Fibroblast of lung (primary cell): Measurements from ENCODE around the gene FBXO39. TPM values are rescaled to one million over a fixed set of nuclear protein-coding genes. Genes with fewer than 3 reads are reported as not detected.
"Not testable (repeated sequence)": the region's sequence is repeated elsewhere in the genome, so short reads cannot be mapped to it uniquely, and the experiment has no call there.

Experiments
- DNase-seq, 2 donors: peaks; one replicate each; pipeline versions ENCODE4 v3.0.0 to v3.0.0-alpha.2; 2010; ENCODE audit warnings: low read depth in 2 of 2
- H2AFZ ChIP-seq: 2 replicates; pipeline ENCODE4 v1.5.1; 2012; ENCODE audit warnings: low read length, control low read depth, inconsistent platforms
- H3K27ac ChIP-seq: 2 replicates; pipeline ENCODE4 v1.5.1; 2011; ENCODE audit warnings: low read length, control low read depth; ENCODE audit not compliant: insufficient read depth
- H3K27me3 ChIP-seq: 2 replicates; pipeline ENCODE4 v1.5.1; 2011; ENCODE audit warnings: mild to moderate bottlenecking, low read length; ENCODE audit not compliant: control insufficient read depth, insufficient read depth
- H3K36me3 ChIP-seq: 2 replicates; pipeline ENCODE4 v1.5.1; 2011; ENCODE audit warnings: low read length; ENCODE audit not compliant: control insufficient read depth, insufficient read depth
- H3K4me1 ChIP-seq: 2 replicates; pipeline ENCODE4 v1.5.1; 2011; ENCODE audit warnings: low read length; ENCODE audit not compliant: control insufficient read depth, insufficient read depth; ENCODE audit errors: extremely low read depth
- H3K4me2 ChIP-seq: 2 replicates; pipeline ENCODE4 v1.5.1; 2011; ENCODE audit warnings: low read length, control low read depth; ENCODE audit not compliant: insufficient read depth; ENCODE audit errors: extremely low read depth
- H3K4me3 ChIP-seq, 4 experiments: fragments of 200-600 bp in 1 of 4; sonication (generic) in 1 of 4; replicated peaks in 1 of 4; 2 replicates each; pipeline ENCODE4 v1.5.1; 2011 to 2016; ENCODE audit warnings: low read length in 4 of 4, low read depth in 3 of 4, mild to moderate bottlenecking in 3 of 4, control low read depth in 2 of 4, inconsistent platforms in 1 of 4, mixed read lengths in 1 of 4; ENCODE audit not compliant: insufficient read depth in 1 of 4; ENCODE audit errors: control extremely low read depth in 1 of 4
- H3K79me2 ChIP-seq: 2 replicates; pipeline ENCODE4 v1.5.1; 2012; ENCODE audit warnings: mild to moderate bottlenecking, low read length, inconsistent platforms; ENCODE audit not compliant: control insufficient read depth, insufficient read depth
- H3K9ac ChIP-seq: 2 replicates; pipeline ENCODE4 v1.5.1; 2011; ENCODE audit warnings: mild to moderate bottlenecking, low read length, control low read depth; ENCODE audit not compliant: insufficient read depth
- H3K9me3 ChIP-seq: 2 replicates; pipeline ENCODE4 v1.5.1; 2012; ENCODE audit warnings: low read depth, low read length; ENCODE audit not compliant: control insufficient read depth, insufficient read depth
- H4K20me1 ChIP-seq: 2 replicates; pipeline ENCODE4 v1.5.1; 2011; ENCODE audit warnings: low read length; ENCODE audit not compliant: control insufficient read depth, insufficient read depth; ENCODE audit errors: extremely low read depth
- CTCF ChIP-seq, 2 donors: IDR thresholded peaks in 1 of 2; conservative IDR thresholded peaks in 1 of 2; 1 replicate in 1 of 2; 2 replicates in 1 of 2; pipeline ENCODE4 v1.5.1; 2011 to 2012; ENCODE audit warnings: low read length in 2 of 2, control low read depth in 1 of 2, inconsistent platforms in 1 of 2, low read depth in 1 of 2, mild to moderate bottlenecking in 1 of 2
- EZH2 ChIP-seq: IDR thresholded peaks from 2 replicates; pipeline ENCODE4 v1.5.1; 2012; ENCODE audit warnings: low read length, control low read depth, mild to moderate bottlenecking; ENCODE audit errors: missing control alignments
- polyA plus RNA-seq, 2 donors: library from polyadenylated mRNA; depleted of rRNA in 1 of 2; stranded (reverse) in 1 of 2; unstranded in 1 of 2; fragments of >200 nt; gene quantifications; 2 replicates each; pipeline ENCODE4 v1.2.1, GENCODE V29; 2011 to 2012; ENCODE audit warnings: missing spikeins in 1 of 2
- total RNA-seq: library from RNA; depleted of rRNA; stranded (reverse); fragments of >200 nt; gene quantifications from 2 replicates; pipeline ENCODE4 v1.2.1, GENCODE V29; 2014

FBXO39 gene
- total and polyA plus RNA-seq, 2 donors (not counting 1 experiment from before 2014, with no cell fraction given) = 0.10 to 0.66 TPM

DNA sequence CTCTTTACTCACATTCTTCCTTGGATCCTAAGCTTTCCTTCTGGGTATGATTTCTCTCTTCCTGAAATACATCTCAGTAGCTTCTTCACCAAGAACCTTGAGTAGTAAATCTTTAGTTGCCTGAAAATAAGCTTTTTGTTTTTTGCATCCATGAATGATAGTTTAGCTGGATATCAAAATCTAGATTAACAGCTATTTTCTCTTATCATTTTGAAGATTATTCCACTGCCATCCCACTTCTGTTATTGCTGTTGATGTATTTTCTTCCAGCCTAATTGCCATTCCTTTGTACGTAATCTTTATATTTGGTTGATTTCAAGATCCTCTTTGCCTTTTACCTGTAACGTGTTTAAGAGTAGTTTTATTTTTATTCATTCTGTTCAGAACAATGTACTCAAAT is 7.6 kb upstream of the FBXO39 start:
- H3K4me1 ChIP-seq = no peaks in the 10 kb centered on the region
- no peak for DNase-seq
- H2AFZ ChIP-seq = no peak overlapping the region
- H3K9ac ChIP-seq = no peak overlapping the region
- no peak for TF ChIP-seq EZH2
- no peak for TF ChIP-seq CTCF (conservative IDR thresholded peaks at IDR 0.05 in 1 of 2, IDR thresholded peaks at IDR 0.05 in 1 of 2; ENCODE audit: low read depth in 1 of 2, low read length in 2 of 2)
- no peaks in the 10 kb centered on the region for H4K20me1 ChIP-seq
- peaks cover 10% of the 10 kb centered on the region for H3K36me3 ChIP-seq
- H3K27ac ChIP-seq = no peak overlapping the region
- no peaks in the 10 kb centered on the region for H3K79me2 ChIP-seq
- H3K4me2 ChIP-seq = no peak overlapping the region
- no peak overlapping the region for H3K4me3 ChIP-seq
- no peaks in the 10 kb centered on the region for H3K27me3 ChIP-seq
- no peaks in the 10 kb centered on the region for H3K9me3 ChIP-seq

DNA sequence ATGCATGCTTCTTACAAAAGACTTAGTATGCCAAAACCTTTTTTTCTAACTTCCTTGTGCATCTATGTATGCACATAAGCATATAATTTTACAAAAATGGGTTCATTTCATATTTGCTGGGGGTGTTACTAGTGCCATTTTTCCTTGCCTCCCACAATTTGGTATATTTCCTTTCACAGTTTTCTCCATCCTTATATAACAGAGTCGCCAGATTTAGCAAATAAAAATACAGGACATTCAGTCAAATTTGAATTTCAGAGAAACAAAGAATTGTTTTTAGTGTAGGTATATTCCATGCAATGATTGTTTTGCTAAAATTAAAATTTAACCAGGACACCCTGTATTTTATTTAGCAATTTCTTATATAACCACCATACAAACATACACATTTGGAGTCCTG is 4.0 kb upstream of the FBXO39 start:
- H3K36me3 ChIP-seq = peaks cover 7% of the 10 kb centered on the region
- no peaks in the 10 kb centered on the region for H3K79me2 ChIP-seq
- no peak overlapping the region for H3K4me2 ChIP-seq
- no peak for TF ChIP-seq EZH2
- no peak for TF ChIP-seq CTCF (conservative IDR thresholded peaks at IDR 0.05 in 1 of 2, IDR thresholded peaks at IDR 0.05 in 1 of 2; ENCODE audit: low read depth in 1 of 2, low read length in 2 of 2)
- H3K4me1 ChIP-seq = no peaks in the 10 kb centered on the region
- peaks cover 14% of the 10 kb centered on the region for H3K27me3 ChIP-seq
- DNase-seq = no peak
- no peak overlapping the region for H3K4me3 ChIP-seq
- no peak overlapping the region for H2AFZ ChIP-seq
- H4K20me1 ChIP-seq = no peaks in the 10 kb centered on the region
- H3K9ac ChIP-seq = no peak overlapping the region
- H3K27ac ChIP-seq = no peak overlapping the region
- H3K9me3 ChIP-seq = no peaks in the 10 kb centered on the region

DNA sequence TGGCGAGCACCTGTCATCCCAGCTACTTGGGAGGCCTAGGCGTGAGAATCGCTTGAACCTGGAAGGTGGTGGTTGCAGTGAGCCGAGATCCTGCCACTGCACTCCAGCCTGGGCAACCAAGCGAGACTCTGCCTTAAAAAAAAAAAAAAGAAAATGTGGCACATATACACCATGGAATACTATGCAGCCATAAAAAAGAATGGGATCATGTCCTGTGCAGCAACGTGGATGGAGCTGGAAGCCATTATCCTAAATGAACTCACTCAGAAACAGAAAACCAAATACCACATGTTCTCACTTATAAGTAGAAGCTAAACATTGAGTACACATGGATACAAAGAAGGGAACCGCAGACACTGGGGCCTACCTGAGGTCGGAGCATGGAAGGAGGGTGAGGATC is 1.1 kb upstream of the FBXO39 start:
- not testable (repeated sequence) for H2AFZ ChIP-seq, H3K36me3 ChIP-seq, H3K79me2 ChIP-seq, H3K27ac ChIP-seq, H4K20me1 ChIP-seq, H3K9me3 ChIP-seq, H3K4me1 ChIP-seq, DNase-seq, H3K4me2 ChIP-seq, H3K4me3 ChIP-seq, H3K9ac ChIP-seq
- peaks cover 29% of the 10 kb centered on the region for H3K27me3 ChIP-seq

GRCh38 chr17:6779411-6779810 is 3.4 kb downstream of the FBXO39 start:
- H3K36me3 ChIP-seq = no peaks in the 10 kb centered on the region
- H4K20me1 ChIP-seq = no peaks in the 10 kb centered on the region
- H3K4me3 ChIP-seq = no peak overlapping the region
- no peak overlapping the region for H3K27ac ChIP-seq
- no peaks in the 10 kb centered on the region for H3K9me3 ChIP-seq
- no peak overlapping the region for H3K9ac ChIP-seq
- H3K4me2 ChIP-seq = no peak overlapping the region
- H3K27me3 ChIP-seq = peaks cover 29% of the 10 kb centered on the region
- no peak for DNase-seq
- no peaks in the 10 kb centered on the region for H3K4me1 ChIP-seq
- TF ChIP-seq EZH2 = no peak
- no peak overlapping the region for H2AFZ ChIP-seq
- no peaks in the 10 kb centered on the region for H3K79me2 ChIP-seq
